ENCODE results near the gene KIF26A.

Gene KIF26A

DNA sequence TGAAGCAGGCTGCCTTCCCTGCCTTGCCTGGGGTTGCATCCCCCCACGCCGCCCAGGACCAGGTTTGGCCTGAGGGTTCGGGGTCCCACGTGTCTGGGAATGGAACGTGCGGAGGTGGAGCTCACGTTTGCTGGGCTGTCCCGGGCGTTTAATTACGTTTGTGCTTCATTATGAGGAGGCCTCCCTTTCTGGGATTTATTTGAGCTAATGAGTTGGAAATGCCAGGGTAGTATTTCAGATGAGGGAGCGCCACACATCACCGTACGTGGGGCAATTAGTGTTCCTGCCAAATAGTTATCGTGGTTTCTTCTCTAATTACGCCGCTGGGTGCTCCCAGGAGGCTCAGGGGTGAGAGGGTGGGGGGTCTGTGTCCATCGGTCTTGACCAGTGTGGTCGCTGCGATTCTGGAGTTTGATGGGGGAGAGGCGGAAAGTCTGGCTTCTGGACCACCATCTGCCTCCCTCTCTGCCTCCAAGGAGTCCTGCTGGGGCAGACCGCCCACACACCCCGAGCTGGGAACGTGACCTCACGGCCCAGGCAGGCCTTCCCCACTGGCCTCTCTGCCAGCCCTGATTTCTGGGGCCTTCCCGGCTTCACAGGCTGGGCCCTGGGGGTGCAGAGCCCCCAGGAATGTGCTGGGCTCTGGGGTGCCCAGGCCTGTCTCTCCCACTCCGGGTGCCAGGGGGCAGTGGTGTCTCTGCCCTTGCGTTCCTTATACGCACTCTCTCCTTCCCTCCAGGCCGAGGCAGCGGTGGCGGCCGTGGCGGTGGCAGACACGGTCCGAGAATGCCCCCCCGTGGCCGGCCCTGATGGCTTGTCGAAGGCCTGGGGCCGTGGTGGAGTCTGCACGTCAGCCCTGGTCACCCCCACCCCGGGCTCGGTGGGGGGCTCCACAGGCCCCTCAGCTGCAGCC, 18.9 kb downstream of the KIF26A start:
- DNase-seq (ENCODE audit: low spot score): no peak

DNA sequence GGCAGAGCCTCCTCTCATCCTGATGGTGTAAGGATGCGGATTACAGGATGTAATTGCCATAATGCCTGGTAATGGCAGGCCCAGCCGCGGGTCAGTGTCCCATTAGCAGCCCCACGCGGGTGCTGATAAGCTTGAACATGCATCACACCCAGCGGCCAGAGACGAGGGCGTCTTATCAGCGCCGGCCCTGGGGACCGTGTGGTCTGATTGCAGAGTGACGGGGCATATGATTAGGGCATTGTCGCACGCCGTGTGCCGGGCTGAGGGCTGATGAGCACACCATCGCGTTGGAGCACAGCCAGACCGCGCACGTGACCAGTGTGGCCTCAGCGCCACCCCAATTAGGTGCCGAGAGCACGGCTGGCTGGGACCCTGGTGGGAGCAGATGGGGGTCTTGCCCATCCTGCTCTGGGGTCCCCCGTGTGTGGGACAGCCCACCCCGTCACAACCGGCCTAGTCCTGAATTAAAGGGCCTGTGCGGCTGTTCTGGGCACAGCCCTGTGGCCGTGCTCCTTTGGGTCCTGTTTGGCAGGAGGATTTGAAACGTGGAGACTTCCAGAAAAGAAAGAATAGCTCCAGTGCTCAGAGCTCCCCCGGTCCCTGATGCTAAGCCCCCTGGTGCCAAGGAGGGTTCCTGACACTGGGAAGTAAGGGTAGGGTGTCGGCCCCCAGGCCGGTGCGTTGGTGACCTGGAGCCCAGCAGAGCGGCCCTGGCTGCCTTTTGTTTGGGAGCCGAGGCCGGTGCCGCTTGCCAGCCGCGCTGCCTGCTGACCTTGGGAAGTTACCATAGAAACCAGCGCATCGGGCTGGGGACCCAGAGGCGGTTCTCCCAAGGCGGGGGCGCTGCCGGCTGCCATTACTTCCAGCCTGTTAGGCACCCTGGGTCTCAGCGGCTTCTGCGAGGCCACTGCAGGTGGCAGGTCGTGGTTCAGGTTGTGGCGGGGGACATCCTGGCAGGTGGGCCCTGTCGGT, 20.7 kb downstream of the KIF26A start:
- DNase-seq (ENCODE audit: low spot score): no peak

DNA sequence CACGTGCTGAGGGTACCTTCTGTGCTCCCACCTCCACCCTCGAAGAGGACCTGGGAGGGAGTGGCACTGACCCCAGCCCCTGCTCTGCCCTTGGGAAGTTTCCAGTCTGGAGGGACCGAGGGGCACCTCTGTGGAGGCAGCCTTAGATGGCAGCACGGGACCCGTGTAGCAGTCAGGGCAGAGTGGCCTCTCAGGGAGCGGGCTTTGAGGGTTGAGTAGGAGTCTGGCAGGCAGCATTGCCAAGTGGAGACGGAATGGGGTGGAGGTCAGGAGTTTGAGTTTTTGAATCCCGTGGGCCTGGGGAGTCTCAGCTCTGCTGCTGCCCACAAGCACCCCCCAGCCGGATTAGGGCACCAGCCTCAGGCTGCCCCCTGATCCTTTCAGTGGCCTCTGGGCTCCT, 21.6 kb downstream of the KIF26A start:
- no peak for DNase-seq (ENCODE audit: low spot score)

DNA sequence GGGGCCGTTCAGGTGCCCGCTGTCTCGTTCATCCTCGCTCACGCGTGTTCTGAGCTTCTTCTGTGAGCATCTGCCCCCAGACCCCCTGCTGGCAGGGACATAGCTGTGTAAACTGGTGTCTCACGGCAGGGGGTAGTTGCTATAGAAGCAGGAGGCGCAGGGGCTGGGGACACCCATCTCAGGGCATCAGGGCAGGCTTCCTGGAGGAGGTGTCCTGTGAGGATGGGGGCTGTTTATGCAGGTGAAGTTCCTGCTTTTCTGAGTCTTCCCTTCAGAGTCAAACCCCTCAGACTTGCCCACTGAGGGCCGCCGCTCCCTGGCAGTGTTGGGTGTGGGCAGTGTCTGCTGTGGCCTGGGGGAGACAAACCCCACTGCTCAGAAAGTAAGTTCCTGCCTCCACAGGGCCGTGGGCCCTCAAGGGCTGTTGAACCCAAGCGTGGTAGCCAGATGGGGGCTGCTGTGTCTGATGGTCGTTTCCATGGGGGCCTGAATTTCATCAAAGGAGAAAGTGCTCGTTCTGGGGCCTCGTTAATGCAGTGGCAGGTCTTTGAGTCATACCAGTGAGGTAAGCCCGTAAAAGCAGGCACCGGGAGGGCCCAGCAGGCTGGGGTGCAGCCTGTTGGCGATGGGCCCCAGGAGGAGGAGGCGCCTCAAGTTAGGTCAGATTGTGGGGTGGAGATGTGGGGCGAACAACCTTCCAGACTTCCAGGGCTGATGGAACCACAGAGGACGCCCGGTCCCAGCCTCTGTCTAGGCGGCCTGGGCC, 23.4 kb downstream of the KIF26A start:
- no peak for DNase-seq (ENCODE audit: low spot score)

DNA sequence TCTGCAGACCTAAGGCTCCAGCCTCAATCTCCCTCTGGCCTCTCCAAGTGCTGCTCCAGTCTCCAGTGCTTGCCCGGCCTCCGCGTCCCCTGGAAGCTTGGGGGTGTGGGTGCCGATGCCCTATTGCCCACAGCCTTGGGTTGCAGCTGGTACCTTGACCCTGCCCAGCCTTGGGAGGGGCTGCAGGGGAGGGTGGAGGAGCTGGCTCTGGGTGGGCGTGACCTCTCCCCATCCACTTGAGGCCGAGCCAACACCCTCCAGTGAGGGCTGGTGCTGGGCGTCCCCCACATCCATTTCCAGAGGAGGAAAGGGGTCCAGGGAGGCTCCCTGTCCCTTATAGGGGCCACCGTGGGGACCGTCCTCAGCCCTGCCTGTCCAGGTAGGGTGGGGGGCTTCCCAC, 24.1 kb downstream of the KIF26A start:
- DNase-seq (ENCODE audit: low spot score): no peak

DNA sequence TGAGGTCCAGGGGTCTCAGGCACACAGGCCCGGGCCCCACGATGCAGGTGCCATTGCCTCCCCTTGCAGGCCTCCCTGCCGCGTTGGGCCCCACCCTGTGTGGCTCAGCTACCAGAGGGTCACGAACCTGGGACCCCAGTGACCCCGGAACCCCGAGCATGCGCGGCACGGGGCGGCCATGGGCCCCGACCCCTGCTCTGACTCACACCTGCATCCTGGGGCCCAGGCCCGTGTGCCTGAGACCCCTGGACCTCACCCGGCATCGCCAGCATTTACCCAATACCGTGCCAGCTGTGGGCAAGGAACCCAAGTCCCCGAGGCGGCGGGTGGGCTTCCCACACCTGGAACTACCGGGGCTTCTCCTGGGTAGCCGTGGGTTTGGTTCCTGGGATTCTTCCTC, 25.2 kb downstream of the KIF26A start:
- DNase-seq (ENCODE audit: low spot score): no peak

DNA sequence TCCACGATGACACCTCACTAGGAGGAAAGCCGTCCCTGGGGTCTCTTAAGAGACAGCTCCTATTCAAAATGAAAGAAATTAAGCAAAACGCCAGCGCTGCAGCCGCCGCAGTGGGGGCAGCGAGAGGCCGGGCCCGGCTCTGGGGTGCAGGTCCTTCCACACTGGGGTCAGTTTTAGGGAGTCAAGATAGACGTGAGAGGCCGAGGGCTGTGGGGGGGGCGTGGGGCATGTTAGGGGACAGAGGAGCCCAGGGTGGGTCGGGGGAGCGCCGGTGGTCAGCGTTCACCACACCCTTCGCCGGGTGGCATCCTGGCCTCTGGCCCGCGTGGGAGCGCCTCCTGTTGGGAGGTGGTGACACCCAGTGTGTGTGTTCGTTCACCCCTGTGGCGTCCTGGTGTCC, 25.7 kb downstream of the KIF26A start:
- no peak for DNase-seq (ENCODE audit: low spot score)

DNA sequence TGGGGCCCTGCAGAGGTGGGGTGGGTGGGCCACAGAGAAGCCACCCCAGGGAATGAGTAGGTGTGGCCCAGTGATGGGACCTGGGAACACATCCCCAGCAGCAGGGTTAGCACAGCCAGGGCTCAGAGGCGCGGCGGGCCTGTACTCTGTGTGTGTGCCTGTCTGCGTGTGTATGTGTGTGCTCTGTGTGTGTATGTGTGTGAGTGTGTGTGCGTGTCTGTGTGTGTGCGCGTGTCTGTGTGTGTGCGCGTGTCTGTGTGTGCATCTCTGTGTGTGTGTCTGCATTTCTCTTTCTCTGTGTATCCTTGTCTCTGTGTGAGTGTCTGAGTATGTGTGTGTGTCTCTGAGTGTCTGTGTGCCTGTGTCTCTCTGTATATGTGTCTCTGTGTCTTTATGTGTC, 26.1 kb downstream of the KIF26A start:
- DNase-seq (ENCODE audit: low spot score): no peak

DNA sequence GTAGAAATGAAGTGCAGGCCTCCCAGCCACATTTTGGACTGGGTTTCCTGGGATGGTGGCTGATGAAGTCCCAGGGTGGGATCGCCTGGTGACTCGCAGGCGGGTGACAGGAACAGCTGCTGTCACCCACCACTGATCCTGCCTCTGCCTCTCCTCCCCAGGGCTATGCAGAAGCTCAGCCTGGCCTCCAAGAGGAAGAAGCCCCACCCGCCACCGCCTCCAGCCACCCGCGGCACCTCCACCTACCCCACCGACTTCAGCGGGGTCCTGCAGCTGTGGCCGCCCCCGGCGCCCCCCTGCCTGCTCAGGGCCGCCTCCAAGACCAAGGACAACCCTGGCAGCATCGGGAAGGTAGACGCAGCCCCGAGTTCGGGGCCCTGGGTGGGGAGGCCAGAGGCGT, 28.3 kb downstream of the KIF26A start:
- DNase-seq (ENCODE audit: low spot score): no peak

DNA sequence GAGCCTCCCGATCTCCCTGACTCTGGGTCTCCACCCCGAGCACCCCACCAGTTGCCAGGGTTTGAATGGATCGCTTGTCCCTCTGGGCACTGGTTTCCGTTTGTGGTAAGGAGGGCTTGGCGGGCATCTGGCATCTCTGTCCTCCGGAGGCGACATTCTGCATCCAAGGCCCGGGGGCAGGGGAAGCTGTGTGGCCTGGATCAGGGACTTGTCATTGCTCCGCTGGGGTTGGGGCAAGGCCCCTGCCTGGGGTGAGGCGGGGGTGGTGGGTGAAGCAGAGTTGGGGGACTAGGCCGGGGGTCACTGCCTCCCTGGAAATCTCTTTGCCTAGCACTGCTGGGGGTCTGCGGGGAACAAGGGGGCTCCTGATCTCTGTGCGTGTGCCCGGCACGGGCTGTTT, 30.2 kb downstream of the KIF26A start:
- DNase-seq (ENCODE audit: low spot score): no peak

DNA sequence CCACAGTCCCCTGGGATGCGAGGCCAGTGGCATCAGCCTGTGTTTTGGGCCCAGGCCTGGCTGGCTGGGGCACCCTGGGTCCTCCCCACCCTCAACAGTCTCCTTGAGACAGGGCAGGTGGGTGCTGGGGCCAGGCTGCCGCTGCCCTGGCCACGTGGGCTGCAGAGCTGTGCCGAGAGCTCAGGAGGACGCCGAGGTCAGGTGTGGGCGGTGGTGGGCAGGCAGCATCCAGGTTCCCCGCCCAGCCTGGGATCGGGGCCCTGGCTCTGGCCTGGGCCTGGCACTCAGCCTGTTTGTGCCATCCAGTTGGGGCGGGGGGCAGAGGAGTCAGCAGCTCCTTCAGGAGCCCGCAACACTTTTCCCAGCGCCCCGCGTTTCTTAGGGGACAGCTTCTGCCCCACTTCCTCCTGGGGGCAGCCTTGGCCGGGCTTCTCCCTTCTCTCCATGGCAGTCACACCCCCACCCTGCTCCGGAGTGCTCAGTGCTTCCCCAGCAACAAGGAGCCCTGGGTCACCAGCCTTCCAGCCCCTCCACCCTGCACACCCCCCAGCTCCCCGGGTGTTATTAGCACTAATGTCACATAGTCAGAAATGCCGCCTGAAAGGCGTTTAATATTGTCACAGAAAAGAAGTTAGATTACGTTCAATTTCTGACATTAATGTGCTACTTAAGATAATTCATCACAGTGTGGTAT, 30.8 kb downstream of the KIF26A start:
- DNase-seq (ENCODE audit: low spot score): no peak

DNA sequence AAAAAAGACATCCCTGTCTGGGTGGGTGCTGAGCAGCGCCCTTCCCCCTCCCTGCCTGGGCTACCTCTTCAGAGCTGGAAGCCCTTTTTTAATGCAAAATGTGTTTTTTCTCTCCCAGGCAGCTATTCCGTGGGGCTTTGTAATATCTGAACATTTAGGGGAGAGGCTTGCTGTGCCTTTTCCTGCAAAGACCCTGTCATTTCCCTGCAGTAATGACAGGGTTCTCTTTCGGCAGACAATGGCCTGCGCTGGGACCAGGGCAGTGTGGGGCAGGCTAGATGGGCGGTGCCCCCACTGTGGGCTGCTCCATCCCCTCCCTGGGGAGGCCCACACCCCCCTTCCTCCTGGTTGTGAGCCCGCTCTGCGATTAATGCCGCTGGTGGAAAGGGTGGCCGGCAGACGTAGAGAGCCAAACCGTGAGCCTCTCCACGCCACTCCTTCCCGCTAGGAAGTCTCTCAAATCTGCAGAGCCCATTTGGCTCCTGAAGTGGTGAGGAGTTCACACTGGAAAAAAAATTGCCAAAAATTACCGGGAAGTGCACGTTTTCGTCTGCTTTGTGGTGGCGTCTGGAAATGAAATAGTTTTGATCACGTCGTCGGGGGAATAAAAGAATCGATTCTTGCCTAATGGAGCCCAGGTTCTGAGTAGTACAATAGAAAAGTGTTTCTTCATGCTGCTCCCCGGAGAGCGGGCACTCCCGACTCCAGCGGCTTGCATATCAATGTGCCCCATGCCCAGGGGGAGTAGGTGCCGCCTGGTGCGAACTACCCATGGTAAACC, 31.5 kb downstream of the KIF26A start:
- no peak for DNase-seq (ENCODE audit: low spot score)

DNA sequence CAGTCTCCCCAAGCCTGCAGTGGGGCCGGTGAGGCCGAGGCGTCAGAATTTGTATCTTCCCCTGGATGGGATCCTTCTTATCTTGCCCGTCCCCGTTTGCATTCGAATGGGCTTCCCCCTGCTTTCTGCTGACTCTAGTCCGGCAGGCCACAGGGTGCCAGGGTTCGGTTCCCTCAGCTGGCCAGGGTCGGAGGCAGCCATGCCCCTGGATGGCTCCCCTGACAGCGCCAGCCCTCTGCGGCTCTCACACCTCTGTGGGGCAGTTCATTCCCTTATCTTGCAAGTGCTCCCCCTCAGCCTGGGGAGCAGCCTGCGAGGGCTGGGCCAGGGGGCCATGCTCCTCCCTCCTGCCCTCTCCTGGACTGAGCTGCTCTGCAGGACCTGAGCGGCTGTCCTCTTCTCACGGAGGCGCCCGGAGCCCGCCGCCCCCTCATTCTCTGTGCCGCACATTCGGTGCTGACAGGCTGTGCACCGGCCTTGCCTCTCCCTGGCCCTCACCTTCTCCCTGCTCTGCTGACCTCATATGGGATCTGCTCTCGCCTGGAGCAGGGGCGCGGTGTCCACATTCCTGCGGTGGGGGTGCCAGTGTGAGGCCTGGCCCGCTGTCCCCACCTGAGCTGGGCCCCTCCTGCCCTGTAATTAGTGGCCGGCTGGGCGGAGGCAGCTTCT, 32.8 kb downstream of the KIF26A start:
- DNase-seq (ENCODE audit: low spot score): no peak

DNA sequence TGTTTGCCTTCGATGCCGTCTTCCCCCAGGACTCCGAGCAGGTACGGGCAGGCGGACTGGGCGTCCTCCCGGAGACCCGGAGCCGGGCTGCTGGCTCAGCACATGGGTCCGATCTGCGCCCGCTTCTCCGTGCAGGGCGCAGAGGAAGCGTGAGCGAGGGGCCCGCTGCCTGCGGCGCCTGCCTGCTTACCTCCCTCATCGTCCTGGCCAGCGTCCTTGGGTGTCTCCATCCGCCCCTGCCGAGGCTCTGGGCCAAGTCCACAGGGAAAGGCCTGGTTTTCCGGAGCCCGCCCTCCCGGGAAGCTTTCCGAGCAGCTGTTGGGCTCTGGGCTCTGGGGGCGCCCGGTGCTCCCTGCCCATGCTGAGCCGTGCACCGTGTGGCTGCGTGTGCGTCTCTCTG, 33.5 kb downstream of the KIF26A start:
- DNase-seq (ENCODE audit: low spot score): no peak

DNA sequence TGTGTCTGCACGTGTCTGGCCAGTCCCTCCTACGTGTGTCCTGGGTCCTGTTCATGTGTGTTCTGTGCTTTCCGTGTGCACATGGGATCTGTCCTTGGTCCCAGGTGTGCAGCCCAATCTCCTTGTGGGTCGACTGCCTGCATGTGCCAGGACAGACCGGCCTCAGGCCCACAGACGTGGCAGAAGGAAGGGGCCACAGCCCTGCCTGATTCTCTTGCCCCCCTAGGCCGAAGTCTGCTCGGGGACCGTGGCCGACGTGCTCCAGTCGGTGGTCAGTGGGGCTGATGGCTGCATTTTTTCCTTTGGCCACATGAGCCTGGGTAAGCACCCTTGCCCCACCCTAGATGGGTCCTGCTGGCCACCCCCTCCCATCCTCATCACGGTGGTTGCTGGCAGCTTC, 34.0 kb downstream of the KIF26A start:
- DNase-seq (ENCODE audit: low spot score): no peak

DNA sequence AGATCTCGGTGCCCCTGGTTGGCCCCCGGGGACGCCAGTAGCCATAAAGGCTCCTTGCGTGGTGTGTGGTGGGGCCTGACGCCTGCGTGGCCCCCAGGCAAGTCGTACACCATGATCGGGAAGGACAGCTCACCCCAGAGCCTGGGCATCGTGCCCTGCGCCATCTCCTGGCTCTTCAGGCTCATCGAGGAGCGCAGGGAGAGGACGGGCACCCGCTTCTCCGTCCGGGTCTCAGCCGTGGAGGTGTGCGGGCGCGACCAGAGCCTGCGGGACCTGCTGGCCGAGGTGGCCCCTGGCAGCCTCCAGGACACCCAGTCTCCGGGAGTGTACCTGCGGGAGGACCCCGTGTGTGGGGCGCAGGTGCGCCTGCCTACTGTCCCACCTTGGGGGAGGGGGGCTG, 34.5 kb downstream of the KIF26A start:
- DNase-seq (ENCODE audit: low spot score): no peak

DNA sequence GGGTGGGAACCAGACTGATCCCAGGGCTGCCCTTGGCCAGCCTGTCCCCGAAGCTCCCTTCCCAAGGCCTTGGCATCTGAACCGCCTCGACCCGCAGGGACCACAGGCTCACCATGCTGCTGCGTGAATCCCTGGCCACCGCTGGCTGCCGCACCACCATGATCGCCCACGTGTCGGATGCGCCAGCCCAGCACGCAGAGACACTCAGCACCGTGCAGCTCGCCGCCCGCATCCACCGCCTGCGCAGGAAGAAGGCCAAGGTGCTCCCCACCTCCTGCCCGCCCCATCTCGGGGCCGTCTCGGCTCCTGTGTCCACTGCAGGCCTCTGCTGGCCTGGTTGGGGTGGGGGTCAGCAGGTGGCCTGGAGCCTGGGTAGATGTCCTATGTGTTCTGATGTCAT, 35.7 kb downstream of the KIF26A start:
- no peak for DNase-seq (ENCODE audit: low spot score)

DNA sequence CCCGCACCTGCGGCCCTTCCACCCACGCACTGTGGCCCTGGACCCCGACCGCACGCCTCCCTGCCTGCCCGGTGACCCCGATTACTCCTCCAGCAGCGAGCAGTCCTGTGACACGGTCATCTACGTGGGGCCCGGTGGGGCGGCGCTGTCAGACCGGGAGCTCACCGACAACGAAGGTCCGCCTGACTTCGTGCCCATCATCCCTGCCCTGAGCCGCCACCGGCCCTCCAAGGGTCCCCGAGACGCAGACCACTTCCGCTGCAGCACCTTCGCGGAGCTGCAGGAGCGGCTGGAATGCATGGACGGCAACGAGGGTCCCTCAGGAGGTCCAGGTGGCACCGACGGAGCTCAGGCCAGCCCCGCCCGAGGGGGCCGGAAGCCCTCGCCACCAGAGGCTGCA, 36.7 kb downstream of the KIF26A start:
- no peak for DNase-seq (ENCODE audit: low spot score)

DNA sequence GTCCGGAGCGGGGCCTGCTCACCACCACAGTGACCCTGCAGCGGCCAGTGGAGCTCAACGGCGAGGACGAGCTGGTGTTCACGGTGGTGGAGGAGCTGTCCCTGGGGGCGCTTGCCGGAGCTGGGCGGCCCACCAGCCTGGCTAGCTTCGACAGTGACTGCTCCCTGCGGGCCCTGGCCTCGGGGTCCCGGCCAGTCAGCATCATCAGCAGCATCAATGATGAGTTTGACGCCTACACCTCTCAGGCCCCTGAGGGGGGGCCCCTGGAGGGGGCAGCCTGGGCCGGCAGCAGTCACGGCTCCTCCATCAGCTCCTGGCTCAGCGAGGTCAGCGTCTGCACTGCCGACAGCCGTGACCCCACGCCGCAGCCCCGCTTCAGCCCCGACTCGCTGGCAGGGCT, 37.4 kb downstream of the KIF26A start:
- no peak for DNase-seq (ENCODE audit: low spot score)

DNA sequence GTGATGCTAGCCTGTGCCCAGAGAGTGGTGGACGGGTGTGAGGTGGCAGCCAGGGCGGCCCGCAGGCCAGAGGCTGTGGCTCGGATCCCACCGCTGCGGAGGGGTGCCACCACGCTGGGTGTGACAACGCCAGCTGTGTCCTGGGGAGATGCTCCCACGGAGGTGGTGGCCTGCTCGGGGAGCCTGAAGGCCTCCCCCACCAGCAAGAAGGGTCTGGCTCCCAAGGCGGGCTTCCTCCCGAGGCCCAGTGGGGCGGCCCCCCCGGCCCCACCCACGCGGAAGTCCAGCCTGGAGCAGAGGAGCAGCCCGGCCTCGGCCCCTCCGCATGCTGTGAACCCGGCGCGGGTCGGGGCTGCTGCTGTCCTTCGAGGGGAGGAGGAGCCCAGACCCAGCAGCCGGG, 38.2 kb downstream of the KIF26A start:
- DNase-seq (ENCODE audit: low spot score): no peak
